Neural progenitor cell (in vitro differentiated cells): ENCODE results near the gene MOCS2. TPM values are rescaled to one million over a fixed set of nuclear protein-coding genes. Genes with fewer than 3 reads are reported as not detected.

Source experiments
- DNase-seq: peaks from one replicate; pipeline ENCODE4 v3.0.0-alpha.2; 2016; ENCODE audit warnings: low spot score
- H2AFZ ChIP-seq: fragments of 200-600 bp; sonication (generic); replicated peaks from 2 replicates; pipeline ENCODE4 v1.6.1; 2016; ENCODE audit warnings: antibody characterized with exemption
- H3F3A ChIP-seq: fragments of 200-600 bp; sonication (generic); 2 replicates; pipeline ENCODE4 v1.6.1; 2016; ENCODE audit warnings: antibody characterized with exemption, low read depth
- H3K27ac ChIP-seq: fragments of 200-600 bp; sonication (generic); 2 replicates; pipeline ENCODE4 v1.5.1; 2016; ENCODE audit warnings: mild to moderate bottlenecking
- H3K27me3 ChIP-seq: fragments of 200-600 bp; sonication (generic); 2 replicates; pipeline ENCODE4 v1.6.1; 2016; ENCODE audit warnings: mild to moderate bottlenecking, moderate library complexity
- H3K36me3 ChIP-seq: fragments of 200-600 bp; sonication (generic); 2 replicates; pipeline ENCODE4 v1.5.1; 2016
- H3K4me1 ChIP-seq: fragments of 200-600 bp; sonication (generic); 2 replicates; pipeline ENCODE4 v1.6.1; 2016; ENCODE audit warnings: mixed run types
- H3K4me2 ChIP-seq: fragments of 200-600 bp; sonication (generic); 2 replicates; pipeline ENCODE4 v1.6.1; 2016
- H3K4me3 ChIP-seq: fragments of 200-600 bp; sonication (generic); 2 replicates; pipeline ENCODE4 v1.5.1; 2016
- H3K79me2 ChIP-seq: fragments of 200-600 bp; sonication (generic); 2 replicates; pipeline ENCODE4 v1.6.1; 2016; ENCODE audit warnings: low read depth
- H3K9ac ChIP-seq: fragments of 200-600 bp; sonication (generic); 2 replicates; pipeline ENCODE4 v1.6.1; 2016
- H3K9me3 ChIP-seq: fragments of 200-600 bp; sonication (generic); 2 replicates; pipeline ENCODE4 v1.5.1; 2016; ENCODE audit warnings: low read depth
- H4K20me1 ChIP-seq: fragments of 200-600 bp; sonication (generic); 2 replicates; pipeline ENCODE4 v1.6.1; 2016; ENCODE audit warnings: low read depth
- H3K27ac Mint-ChIP-seq: 3 replicates; pipeline ENCODE4 v1.8.0; 2021; ENCODE audit warnings: mixed read lengths
- H3K27me3 Mint-ChIP-seq: 2 replicates; pipeline ENCODE4 v1.8.0; 2022; ENCODE audit warnings: low read depth, mild to moderate bottlenecking, inconsistent platforms, moderate library complexity, mixed read lengths; ENCODE audit not compliant: insufficient read depth
- H3K36me3 Mint-ChIP-seq: 3 replicates; pipeline ENCODE4 v1.8.0; 2021; ENCODE audit warnings: mixed read lengths
- H3K4me1 Mint-ChIP-seq: 3 replicates; pipeline ENCODE4 v1.8.0; 2021; ENCODE audit warnings: mixed read lengths
- H3K4me3 Mint-ChIP-seq: 3 replicates; pipeline ENCODE4 v1.8.0; 2021; ENCODE audit warnings: mild to moderate bottlenecking, moderate library complexity, mixed read lengths
- H3K9me3 Mint-ChIP-seq: 3 replicates; pipeline ENCODE4 v1.8.0; 2020; ENCODE audit warnings: mixed read lengths
- CTCF ChIP-seq: fragments of 200-600 bp; sonication (generic); IDR thresholded peaks from 2 replicates; pipeline ENCODE4 v1.5.1; 2017; ENCODE audit warnings: antibody characterized with exemption, mild to moderate bottlenecking
- EZH2 ChIP-seq: fragments of 200-600 bp; sonication (generic); IDR thresholded peaks from 2 replicates; pipeline ENCODE4 v1.6.1; 2017; ENCODE audit warnings: antibody characterized with exemption, mild to moderate bottlenecking, moderate library complexity
- EZH2phosphoT487 ChIP-seq: fragments of 200-600 bp; sonication (generic); IDR thresholded peaks from 2 replicates; pipeline ENCODE4 v1.6.1; 2017; ENCODE audit warnings: antibody characterized with exemption
- total RNA-seq: library from RNA; depleted of rRNA; stranded (reverse); fragments of >200 nt; gene quantifications from 2 replicates; pipeline ENCODE4 v1.2.3, GENCODE V29; 2015; ENCODE audit warnings: low replicate concordance

MOCS2 gene
- total RNA-seq, 1 donor from 2014 or later: 34.7 TPM

GRCh38 chr5:53116597-53116996 lies 7.0 kb upstream of the MOCS2 start:
- TF ChIP-seq EZH2 (no peak), CTCF (no peak), EZH2phosphoT487 (no peak)
- H3K36me3 Mint-ChIP-seq: no peaks in the 10 kb centered on the region
- no peaks in the 10 kb centered on the region for H3K4me1 Mint-ChIP-seq
- H3K4me3 Mint-ChIP-seq: no peak overlapping the region
- H3K27me3 Mint-ChIP-seq: no peaks in the 10 kb centered on the region
- H3K9ac ChIP-seq: no peak overlapping the region
- H3K27me3 ChIP-seq: no peaks in the 10 kb centered on the region
- peaks cover 6% of the 10 kb centered on the region for H3K4me1 ChIP-seq
- DNase-seq: no peak
- H3K27ac ChIP-seq: no peak overlapping the region
- H3K79me2 ChIP-seq: no peaks in the 10 kb centered on the region
- H3K9me3 ChIP-seq: no peaks in the 10 kb centered on the region
- H4K20me1 ChIP-seq: no peaks in the 10 kb centered on the region
- H3F3A ChIP-seq: no peaks in the 10 kb centered on the region
- H2AFZ ChIP-seq: no peak overlapping the region
- H3K36me3 ChIP-seq: no peaks in the 10 kb centered on the region
- no peak overlapping the region for H3K4me3 ChIP-seq
- no peak overlapping the region for H3K27ac Mint-ChIP-seq
- no peak overlapping the region for H3K4me2 ChIP-seq
- no peaks in the 10 kb centered on the region for H3K9me3 Mint-ChIP-seq

- no peak for DNase-seq
- Histone ChIP-seq H3K27ac (no peak overlapping the region), H3K9ac (no peak overlapping the region), H3K79me2 (no peaks in the 10 kb centered on the region), H3K4me3 (no peak overlapping the region), H3K4me2 (no peak overlapping the region), H3K27me3 (no peaks in the 10 kb centered on the region), H2AFZ (no peak overlapping the region), H3K4me1 (peaks cover 8% of the 10 kb centered on the region), H3K9me3 (no peaks in the 10 kb centered on the region), H4K20me1 (no peaks in the 10 kb centered on the region), H3F3A (no peaks in the 10 kb centered on the region), H3K36me3 (no peaks in the 10 kb centered on the region)
- H3K36me3 Mint-ChIP-seq: no peaks in the 10 kb centered on the region
- H3K9me3 Mint-ChIP-seq: no peaks in the 10 kb centered on the region
- H3K4me1 Mint-ChIP-seq: peaks cover 4% of the 10 kb centered on the region
- no peaks in the 10 kb centered on the region for H3K27me3 Mint-ChIP-seq
- H3K27ac Mint-ChIP-seq: no peak overlapping the region
- TF ChIP-seq EZH2: no peak
- peak; percentile 47 for TF ChIP-seq CTCF
- H3K4me3 Mint-ChIP-seq: no peak overlapping the region
Measured at GRCh38 chr5:53114988-53115387, 5.4 kb upstream of the MOCS2 start.

- no peak for DNase-seq
- no peaks in the 10 kb centered on the region for H3K36me3 ChIP-seq
- H3K27ac Mint-ChIP-seq: no peak overlapping the region
- no peak for TF ChIP-seq CTCF
- no peak for TF ChIP-seq EZH2phosphoT487
- TF ChIP-seq EZH2: no peak
- no peak overlapping the region for H3K4me3 Mint-ChIP-seq
- H3K4me1 ChIP-seq: peaks cover 11% of the 10 kb centered on the region
- H3K9me3 Mint-ChIP-seq: no peaks in the 10 kb centered on the region
- H3F3A ChIP-seq: no peaks in the 10 kb centered on the region
- peaks cover 10% of the 10 kb centered on the region for H3K4me1 Mint-ChIP-seq
- no peak overlapping the region for H3K4me3 ChIP-seq
- no peaks in the 10 kb centered on the region for H3K79me2 ChIP-seq
- H3K36me3 Mint-ChIP-seq: no peaks in the 10 kb centered on the region
- no peak overlapping the region for H3K4me2 ChIP-seq
- no peaks in the 10 kb centered on the region for H4K20me1 ChIP-seq
- no peaks in the 10 kb centered on the region for H3K27me3 Mint-ChIP-seq
- no peak overlapping the region for H3K9ac ChIP-seq
- no peaks in the 10 kb centered on the region for H3K9me3 ChIP-seq
- H3K27me3 ChIP-seq: no peaks in the 10 kb centered on the region
- no peak overlapping the region for H3K27ac ChIP-seq
- H2AFZ ChIP-seq: peak overlapping the region; percentile 6
Measured at GRCh38 chr5:53113947-53114346, 4.4 kb upstream of the MOCS2 start.
